ENCODE results near the gene GOLGA7B.

- TF ChIP-seq YY1 (IDR thresholded peaks at IDR 0.05; ENCODE audit: insufficient read depth, insufficient read length) (no peak), ZNF274 (IDR thresholded peaks at IDR 0.05; ENCODE audit: low read depth, low read length) (no peak)
Measured at GRCh38 chr10:97868134-97868685, 18.6 kb downstream of the GOLGA7B start.

All from NT2/D1 (cell line).